ENCODE measurements around the gene DCAF7. TPM values are rescaled to one million over a fixed set of nuclear protein-coding genes. Genes with fewer than 3 reads are reported as not detected.

Gene DCAF7
- polyA plus RNA-seq, 4 donors = 115 to 123 (median 120) TPM

GRCh38 chr17:63622574-63623390, 72.5 kb downstream of the DCAF7 start:
- DNase-seq (ENCODE audit: low read depth in 4 of 4, low spot score in 3 of 4) = peak in 3 of 4 donors; percentile 23 to 36 (median 35)

- DNase-seq (ENCODE audit: low read depth in 4 of 4, low spot score in 3 of 4) = no peak
These were observed 73.7 kb downstream of the DCAF7 start for GRCh38 chr17:63623786-63624530.

GRCh38 chr17:63624531-63624880, 74.2 kb downstream of the DCAF7 start:
- no peak for DNase-seq (ENCODE audit: low read depth in 4 of 4, low spot score in 3 of 4)

GRCh38 chr17:63626551-63627180, 76.4 kb downstream of the DCAF7 start:
- DNase-seq (ENCODE audit: low read depth in 4 of 4, low spot score in 3 of 4) = no peak

- no peak for DNase-seq (ENCODE audit: low read depth in 4 of 4, low spot score in 3 of 4)
These were observed 79.3 kb downstream of the DCAF7 start for GRCh38 chr17:63629627-63630026.

- DNase-seq (ENCODE audit: low read depth in 4 of 4, low spot score in 3 of 4) = no peak
These were observed 80.8 kb downstream of the DCAF7 start for GRCh38 chr17:63631062-63631461.

GRCh38 chr17:63631626-63632025, 81.3 kb downstream of the DCAF7 start:
- DNase-seq (ENCODE audit: low read depth in 4 of 4, low spot score in 3 of 4) = no peak

GRCh38 chr17:63633742-63634141, 83.5 kb downstream of the DCAF7 start:
- no peak for DNase-seq (ENCODE audit: low read depth in 4 of 4, low spot score in 3 of 4)

- no peak for DNase-seq (ENCODE audit: low read depth in 4 of 4, low spot score in 3 of 4)
These were observed 83.9 kb downstream of the DCAF7 start for GRCh38 chr17:63634163-63634562.

- no peak for DNase-seq (ENCODE audit: low read depth in 4 of 4, low spot score in 3 of 4)
These were observed 84.5 kb downstream of the DCAF7 start for GRCh38 chr17:63634816-63635215.

GRCh38 chr17:63635290-63635689, 85.0 kb downstream of the DCAF7 start:
- no peak for DNase-seq (ENCODE audit: low read depth in 4 of 4, low spot score in 3 of 4)

GRCh38 chr17:63635787-63636186, 85.5 kb downstream of the DCAF7 start:
- DNase-seq (ENCODE audit: low read depth in 4 of 4, low spot score in 3 of 4) = no peak

GRCh38 chr17:63639125-63639524, 88.8 kb downstream of the DCAF7 start:
- no peak for DNase-seq (ENCODE audit: low read depth in 4 of 4, low spot score in 3 of 4)

GRCh38 chr17:63640038-63640437, 89.8 kb downstream of the DCAF7 start:
- no peak for DNase-seq (ENCODE audit: low read depth in 4 of 4, low spot score in 3 of 4)

- DNase-seq (ENCODE audit: low read depth in 4 of 4, low spot score in 3 of 4) = no peak
These were observed 91.6 kb downstream of the DCAF7 start for GRCh38 chr17:63641692-63642448.

Other genes with a start within 250 kb of the DCAF7 start
- gene CYB561, start 104.2 kb upstream of the DCAF7 start, polyA plus RNA-seq (ENCODE audit: insufficient read length in 4 of 4) = 10 to 100 TPM; 25.7 to 33.8 (median 29.9) TPM
- 10 to 100 TPM; 13.2 to 16.3 (median 13.9) TPM for gene ACE, start 73.4 kb upstream of the DCAF7 start, polyA plus RNA-seq (ENCODE audit: insufficient read length in 4 of 4)
- 1 to 10 TPM; 1.4 to 2.2 (median 2.0) TPM for gene KCNH6, start 27.1 kb upstream of the DCAF7 start, polyA plus RNA-seq (ENCODE audit: insufficient read length in 4 of 4)
- 10 to 100 TPM; 25.1 to 31.0 (median 29.6) TPM for gene TACO1, start 50.4 kb downstream of the DCAF7 start, polyA plus RNA-seq (ENCODE audit: insufficient read length in 4 of 4)
- gene MAP3K3, start 71.9 kb downstream of the DCAF7 start, polyA plus RNA-seq (ENCODE audit: insufficient read length in 4 of 4) = 10 to 100 TPM; 29.1 to 32.9 (median 29.7) TPM
- gene LIMD2, start 149.6 kb downstream of the DCAF7 start, polyA plus RNA-seq (ENCODE audit: insufficient read length in 4 of 4) = 10 to 100 TPM; 22.5 to 34.8 (median 25.4) TPM
- gene STRADA, start 191.3 kb downstream of the DCAF7 start, polyA plus RNA-seq (ENCODE audit: insufficient read length in 4 of 4) = 10 to 100 TPM; 39.5 to 51.2 (median 41.8) TPM
- 100 to 1,000 TPM; 104 to 120 (median 113) TPM for gene CCDC47, start 223.1 kb downstream of the DCAF7 start, polyA plus RNA-seq (ENCODE audit: insufficient read length in 4 of 4)
- gene DDX42, start 223.7 kb downstream of the DCAF7 start, polyA plus RNA-seq (ENCODE audit: insufficient read length in 4 of 4) = 100 to 1,000 TPM; 141 to 199 (median 177) TPM

All from right renal pelvis (tissue), 4 donors.